Lower leg skin (tissue), 3 donors: ENCODE results near the gene NMT1.

Experiments
- CTCF ChIP-seq, 3 donors: fragments of 450-650 bp; IDR thresholded peaks; one replicate each; pipeline ENCODE4 v1.5.1; 2016; ENCODE audit warnings: antibody characterized with exemption in 3 of 3, mild to moderate bottlenecking in 3 of 3, moderate library complexity in 2 of 3
- POLR2A ChIP-seq, 2 donors: fragments of 450-650 bp; IDR thresholded peaks; one replicate each; pipeline ENCODE4 v1.6.1; 2016 to 2017; ENCODE audit warnings: antibody characterized with exemption in 2 of 2, mild to moderate bottlenecking in 1 of 2, moderate library complexity in 1 of 2

GRCh38 chr17:45113424-45113754, 52.3 kb downstream of the NMT1 start:
- TF ChIP-seq CTCF (IDR thresholded peaks at IDR 0.05) (no peak), POLR2A (IDR thresholded peaks at IDR 0.05) (no peak)
